Activated CD4-positive, alpha-beta memory T cell treated with anti-CD3 and anti-CD28 coated beads for 36 hours (primary cell): ENCODE data around the gene WRAP73. TPM values are rescaled to one million over a fixed set of nuclear protein-coding genes. Genes with fewer than 3 reads are reported as not detected.

ENCODE experiments used
- CTCF ChIA-PET: fragments of 350-600 bp; sonication (Branson Sonifier 250); formaldehyde crosslinking; loops from one replicate; lab custom pipeline; 2021; ENCODE audit warnings: antibody characterized with exemption, inconsistent platforms; lab: Charles Lee
- POLR2A ChIA-PET: fragments of 350-600 bp; sonication (Branson Sonifier 250); formaldehyde crosslinking; loops from one replicate; lab custom pipeline; 2021; ENCODE audit warnings: antibody characterized with exemption; lab: Charles Lee
- DNase-seq: peaks from one replicate; pipeline ENCODE4 v3.0.0-alpha.2; 2020
- H3K27ac Mint-ChIP-seq: one replicate; pipeline ENCODE4 v1.8.0; 2021; ENCODE audit warnings: mixed read lengths
- H3K27me3 Mint-ChIP-seq: one replicate; pipeline ENCODE4 v1.8.0; 2021; ENCODE audit warnings: mixed read lengths
- H3K36me3 Mint-ChIP-seq: one replicate; pipeline ENCODE4 v1.8.0; 2021; ENCODE audit warnings: mixed read lengths
- H3K4me1 Mint-ChIP-seq: one replicate; pipeline ENCODE4 v1.8.0; 2021; ENCODE audit warnings: low read depth, mixed read lengths
- H3K4me3 Mint-ChIP-seq: one replicate; pipeline ENCODE4 v1.8.0; 2021; ENCODE audit warnings: mild to moderate bottlenecking, mixed read lengths
- H3K9me3 Mint-ChIP-seq: one replicate; pipeline ENCODE4 v1.8.0; 2021; ENCODE audit warnings: mixed read lengths
- intact Hi-C: fragments of 100-400 bp; cut with micrococcal nuclease; formaldehyde crosslinking; loops from one replicate; pipeline ENCODE4 v1.15.1; 2023
- total RNA-seq, 2 experiments: library from RNA; stranded (reverse); gene quantifications; one replicate each; pipeline ENCODE4 v1.2.3, GENCODE V29; 2021

WRAP73 gene
- total RNA-seq, 2 experiments from 2014 or later, result 34.5 to 34.6 TPM

- Mint-ChIP-seq H3K27ac (no peak overlapping the region), H3K9me3 (no peaks in the 10 kb centered on the region), H3K36me3 (no peaks in the 10 kb centered on the region), H3K4me3 (no peak overlapping the region), H3K4me1 (peaks cover 31% of the 10 kb centered on the region), H3K27me3 (no peaks in the 10 kb centered on the region)
- no peak for DNase-seq
- ChIA-PET POLR2A (no interaction called here), CTCF (interaction anchor here (0.6 to 5.7 kb wide), 21 partner anchors 9 to 263 kb away, joined by 3 to 75 read pairs (median 5); no protein-coding TSS in a partner anchor)
- intact Hi-C loops, result loop anchor here (10.0 kb wide), 1 partner anchor 104 kb away; no protein-coding TSS in a partner anchor
Measured at GRCh38 chr1:3620708-3621107, 29.2 kb downstream of the WRAP73 start.

DNA sequence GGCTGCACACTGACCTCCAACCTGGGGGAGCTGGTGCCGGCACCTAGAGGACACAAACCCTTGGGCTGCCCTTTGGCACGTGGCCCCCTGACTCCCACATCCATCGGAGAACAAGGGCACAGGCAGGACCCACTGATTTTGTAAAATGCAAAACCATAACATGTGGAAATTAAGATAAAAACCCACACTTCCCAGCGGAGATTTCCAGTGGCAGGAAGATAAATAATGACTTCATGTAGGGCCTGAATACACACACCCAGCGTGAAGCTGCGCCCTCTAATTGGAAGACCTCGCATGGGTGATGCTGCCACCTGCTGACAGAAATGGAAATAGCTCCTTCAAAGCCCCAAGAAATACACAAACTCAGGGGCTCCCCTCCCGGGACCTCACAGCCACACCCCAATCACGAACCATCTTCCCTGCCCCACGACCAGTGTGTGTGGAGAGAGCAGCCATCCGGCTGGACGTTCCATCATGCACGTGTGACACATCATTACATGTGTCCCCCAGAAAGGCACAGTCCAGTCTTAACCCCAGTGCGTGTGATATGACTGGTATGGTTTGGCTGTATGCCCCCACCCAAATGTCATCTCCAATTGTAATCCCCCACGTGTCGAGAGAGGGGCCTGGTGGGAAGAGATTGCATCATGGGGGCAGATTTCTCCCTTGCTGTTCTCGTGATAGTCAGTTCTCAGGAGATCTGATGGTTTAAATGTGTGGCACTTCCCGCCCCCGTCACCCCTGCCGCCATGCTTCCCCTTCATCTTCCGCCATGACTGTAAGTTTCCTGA, 30.8 kb downstream of the WRAP73 start:
- Mint-ChIP-seq H3K36me3 (no peaks in the 10 kb centered on the region), H3K27me3 (no peaks in the 10 kb centered on the region), H3K9me3 (no peaks in the 10 kb centered on the region), H3K27ac (no peak overlapping the region), H3K4me3 (no peak overlapping the region), H3K4me1 (peaks cover 22% of the 10 kb centered on the region)
- ChIA-PET CTCF (interaction anchor here (0.6 to 5.7 kb wide), 33 partner anchors 11 to 173 kb away, joined by 3 to 75 read pairs (median 4); partner anchors contain the start of gene WRAP73), POLR2A (no interaction called here)
- DNase-seq, result peak; percentile 77
- intact Hi-C loops, result loop anchor here (1.0 kb wide), 3 partner anchors 54 to 166 kb away; no protein-coding TSS in a partner anchor

DNA sequence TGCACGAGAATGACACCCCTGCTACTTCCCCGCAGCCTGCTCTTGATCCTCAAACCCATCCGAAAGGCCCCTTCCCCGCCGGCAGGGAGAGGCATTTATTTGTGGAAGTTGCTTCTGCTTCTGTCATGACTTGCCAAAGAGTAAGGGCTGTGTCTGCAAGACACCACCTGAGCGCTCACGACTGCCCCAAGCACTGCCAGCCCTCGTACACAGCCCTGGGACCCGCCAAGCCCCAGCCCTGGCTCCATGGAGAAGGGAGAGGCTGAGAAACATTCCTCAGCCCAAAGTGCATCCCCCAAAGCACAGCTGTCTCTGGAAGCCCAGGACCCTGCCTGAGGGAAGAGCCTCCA, 31.4 kb downstream of the WRAP73 start:
- no peak overlapping the region for H3K27ac Mint-ChIP-seq
- intact Hi-C loops, result no loop called here
- H3K4me3 Mint-ChIP-seq, result no peak overlapping the region
- CTCF ChIA-PET, result interaction anchor here (0.6 to 5.7 kb wide), 28 partner anchors 11 to 174 kb away, joined by 3 to 75 read pairs (median 4); partner anchors contain the start of gene WRAP73
- POLR2A ChIA-PET, result no interaction called here
- DNase-seq, result no peak
- H3K4me1 Mint-ChIP-seq, result peaks cover 16% of the 10 kb centered on the region
- H3K27me3 Mint-ChIP-seq, result no peaks in the 10 kb centered on the region
- no peaks in the 10 kb centered on the region for H3K36me3 Mint-ChIP-seq
- no peaks in the 10 kb centered on the region for H3K9me3 Mint-ChIP-seq

GRCh38 chr1:3617806-3618345, 32.0 kb downstream of the WRAP73 start:
- CTCF ChIA-PET, result interaction anchor here (1.4 to 5.6 kb wide), 4 partner anchors 11 to 165 kb away, joined by 5 to 75 read pairs (median 12); no protein-coding TSS in a partner anchor
- no peak overlapping the region for H3K4me3 Mint-ChIP-seq
- H3K27ac Mint-ChIP-seq, result no peak overlapping the region
- no peak for DNase-seq
- no peaks in the 10 kb centered on the region for H3K9me3 Mint-ChIP-seq
- H3K4me1 Mint-ChIP-seq, result peaks cover 10% of the 10 kb centered on the region
- POLR2A ChIA-PET, result no interaction called here
- no peaks in the 10 kb centered on the region for H3K36me3 Mint-ChIP-seq
- intact Hi-C loops, result no loop called here
- no peaks in the 10 kb centered on the region for H3K27me3 Mint-ChIP-seq

GRCh38 chr1:3616861-3617260, 33.0 kb downstream of the WRAP73 start:
- intact Hi-C loops, result no loop called here
- no peak for DNase-seq
- H3K27me3 Mint-ChIP-seq, result peaks cover 4% of the 10 kb centered on the region
- H3K4me1 Mint-ChIP-seq, result peaks cover 8% of the 10 kb centered on the region
- no peaks in the 10 kb centered on the region for H3K36me3 Mint-ChIP-seq
- H3K4me3 Mint-ChIP-seq, result no peak overlapping the region
- POLR2A ChIA-PET, result no interaction called here
- H3K27ac Mint-ChIP-seq, result no peak overlapping the region
- CTCF ChIA-PET, result interaction anchor here (0.6 to 1.6 kb wide), 2 partner anchors 34 to 52 kb away, joined by 4 to 5 read pairs; no protein-coding TSS in a partner anchor
- H3K9me3 Mint-ChIP-seq, result no peaks in the 10 kb centered on the region

DNA sequence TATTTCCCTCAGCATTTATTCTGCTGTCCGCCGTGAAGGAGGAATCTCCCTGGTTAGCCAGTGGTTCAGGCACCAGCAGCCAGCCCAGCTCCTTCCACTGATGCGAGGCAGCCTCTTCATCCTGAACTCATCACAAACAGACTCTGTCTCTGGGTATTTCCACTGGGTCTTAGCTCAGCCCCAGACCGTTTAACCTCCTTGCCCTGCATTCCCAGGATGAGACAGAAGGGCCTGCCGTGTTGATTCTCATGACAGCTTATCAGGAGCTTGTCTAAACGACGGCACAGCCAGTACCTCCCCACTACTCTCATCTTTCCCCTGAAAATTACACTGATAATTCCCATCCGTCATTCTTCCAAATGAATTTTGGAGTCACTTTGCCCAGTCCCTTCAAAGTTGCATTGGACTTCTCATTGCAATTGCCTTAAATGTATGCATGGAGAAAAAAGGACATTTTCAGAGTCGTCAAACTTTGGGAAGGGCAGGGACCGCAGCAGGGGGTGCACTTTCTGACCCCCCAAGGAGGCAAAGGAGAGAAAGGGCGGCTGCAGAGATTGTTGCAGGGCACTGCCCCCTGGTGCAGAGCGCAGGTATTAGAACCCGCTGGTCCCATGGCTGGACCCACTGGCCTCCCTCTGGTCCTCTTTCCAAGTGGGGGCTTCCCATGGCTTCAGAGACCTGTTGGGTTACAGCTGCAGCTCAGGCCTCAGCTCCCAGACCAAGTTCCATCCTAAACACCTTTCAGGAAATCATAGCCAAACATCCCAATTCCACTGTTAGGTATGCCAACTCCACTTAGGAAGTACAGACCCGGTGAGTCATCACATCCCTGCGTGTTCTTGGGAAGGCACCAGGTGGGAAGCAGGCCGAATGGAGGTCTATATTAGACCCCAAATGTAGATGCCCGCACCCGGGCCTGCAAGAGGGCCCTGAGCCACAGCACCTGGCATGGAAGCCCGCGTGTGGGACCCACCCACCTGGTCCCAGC, 34.9 kb downstream of the WRAP73 start:
- POLR2A ChIA-PET, result no interaction called here
- Mint-ChIP-seq H3K9me3 (no peaks in the 10 kb centered on the region), H3K27ac (no peak overlapping the region), H3K4me1 (peaks cover 7% of the 10 kb centered on the region), H3K36me3 (no peaks in the 10 kb centered on the region), H3K4me3 (no peak overlapping the region), H3K27me3 (peaks cover 9% of the 10 kb centered on the region)
- intact Hi-C loops, result no loop called here
- CTCF ChIA-PET, result interaction anchor here (0.7 to 2.5 kb wide), 5 partner anchors 9 to 162 kb away, joined by 3 to 11 read pairs (median 4); no protein-coding TSS in a partner anchor
- peak; percentile 24 for DNase-seq

GRCh38 chr1:3612123-3612522, 37.8 kb downstream of the WRAP73 start:
- Mint-ChIP-seq H3K9me3 (no peaks in the 10 kb centered on the region), H3K27me3 (peaks cover 16% of the 10 kb centered on the region), H3K27ac (no peak overlapping the region), H3K36me3 (no peaks in the 10 kb centered on the region), H3K4me1 (peaks cover 7% of the 10 kb centered on the region), H3K4me3 (peak overlapping the region; percentile 52)
- DNase-seq, result no peak
- CTCF ChIA-PET, result no interaction called here
- intact Hi-C loops, result no loop called here
- POLR2A ChIA-PET, result no interaction called here

GRCh38 chr1:3611170-3612019, 38.5 kb downstream of the WRAP73 start, which contains the start of gene MEGF6:
Gene MEGF6 (minus strand): TSS chr1:3611508. CDS start chr1:3611268, 240 bp downstream.
- no peak within 1 kb of the TSS for H3K27ac Mint-ChIP-seq
- peak; percentile 63 for DNase-seq
- peaks cover 7% of the 10 kb centered on the region for H3K4me1 Mint-ChIP-seq
- no peaks in the 10 kb centered on the region for H3K36me3 Mint-ChIP-seq
- H3K4me3 Mint-ChIP-seq, result peak within 1 kb of the TSS; percentile 52
- POLR2A ChIA-PET, result no interaction called here
- CTCF ChIA-PET, result no interaction called here
- intact Hi-C loops, result no loop called here
- H3K9me3 Mint-ChIP-seq, result no peaks in the 10 kb centered on the region
- peaks cover 16% of the 10 kb centered on the region for H3K27me3 Mint-ChIP-seq

- Mint-ChIP-seq H3K4me1 (peaks cover 7% of the 10 kb centered on the region), H3K27ac (no peak overlapping the region), H3K36me3 (no peaks in the 10 kb centered on the region), H3K4me3 (peak overlapping the region; percentile 18), H3K9me3 (no peaks in the 10 kb centered on the region), H3K27me3 (peaks cover 16% of the 10 kb centered on the region)
- intact Hi-C loops, result no loop called here
- POLR2A ChIA-PET, result no interaction called here
- CTCF ChIA-PET, result interaction anchor here (1.4 kb wide), 1 partner anchor 11 kb away, joined by 3 read pairs; no protein-coding TSS in a partner anchor
- no peak for DNase-seq
Measured at GRCh38 chr1:3610527-3611169, 39.3 kb downstream of the WRAP73 start.

GRCh38 chr1:3609769-3610526, 40.0 kb downstream of the WRAP73 start:
- no peaks in the 10 kb centered on the region for H3K9me3 Mint-ChIP-seq
- intact Hi-C loops, result no loop called here
- H3K4me3 Mint-ChIP-seq, result no peak overlapping the region
- POLR2A ChIA-PET, result no interaction called here
- H3K4me1 Mint-ChIP-seq, result peaks cover 7% of the 10 kb centered on the region
- no peaks in the 10 kb centered on the region for H3K36me3 Mint-ChIP-seq
- H3K27me3 Mint-ChIP-seq, result peaks cover 16% of the 10 kb centered on the region
- no peak overlapping the region for H3K27ac Mint-ChIP-seq
- CTCF ChIA-PET, result interaction anchor here (1.4 kb wide), 1 partner anchor 11 kb away, joined by 3 read pairs; no protein-coding TSS in a partner anchor
- no peak for DNase-seq
